OCI-LY1 (cell line): ENCODE data around the gene SAP30BP.

Experiments
- CTCF ChIP-seq: fragments of 200-600 bp; sonication (generic), shearing (Covaris generic); IDR thresholded peaks from 2 replicates; pipeline ENCODE4 v1.5.1; 2017; ENCODE audit warnings: mild to moderate bottlenecking, antibody characterized with exemption, low read length, moderate library complexity, mixed read lengths
- EZH2 ChIP-seq: fragments of 200-600 bp; sonication (generic), shearing (Covaris generic); IDR thresholded peaks from 2 replicates; pipeline ENCODE4 v1.8.0; 2017; ENCODE audit warnings: borderline replicate concordance, mixed run types, mild to moderate bottlenecking, antibody characterized with exemption, low read length, moderate library complexity, mixed read lengths

GRCh38 chr17:75733471-75733870, 66.3 kb downstream of the SAP30BP start:
- no peak for TF ChIP-seq CTCF
- no peak for TF ChIP-seq EZH2
